Ascending aorta (tissue), 2 donors: Measurements from ENCODE around the gene PLD6. TPM values are rescaled to one million over a fixed set of nuclear protein-coding genes. Genes with fewer than 3 reads are reported as not detected.

Source experiments
- DNase-seq, 2 donors: peaks; one replicate each; pipeline ENCODE4 v3.0.0-alpha.2; 2019; ENCODE audit warnings: low spot score in 2 of 2
- H3K27ac ChIP-seq, 2 donors: fragments of 200-600 bp; sonication (generic); one replicate each; pipeline ENCODE4 v1.5.1; 2016 to 2017; ENCODE audit warnings: mild to moderate bottlenecking in 1 of 2
- H3K27me3 ChIP-seq: fragments of 200-600 bp; sonication (generic); one replicate; pipeline ENCODE4 v1.5.1; 2017
- H3K36me3 ChIP-seq, 2 donors: fragments of 200-600 bp; sonication (generic); one replicate each; pipeline ENCODE4 v1.5.1; 2016
- H3K4me1 ChIP-seq, 2 donors: fragments of 200-600 bp; sonication (generic); one replicate each; pipeline ENCODE4 v1.5.1; 2016 to 2017; ENCODE audit warnings: mild to moderate bottlenecking in 1 of 2
- H3K4me3 ChIP-seq, 2 donors: fragments of 200-600 bp; sonication (generic); one replicate each; pipeline ENCODE4 v1.5.1; 2016 to 2017; ENCODE audit warnings: mild to moderate bottlenecking in 1 of 2
- H3K9me3 ChIP-seq, 2 donors: fragments of 200-600 bp; sonication (generic); one replicate each; pipeline ENCODE4 v1.5.1; 2016
- intact Hi-C: fragments of 100-400 bp; cut with DNase I; formaldehyde crosslinking; loops from one replicate; pipeline ENCODE4 v1.15.1; 2023
- total RNA-seq: library from RNA; depleted of rRNA; stranded (reverse); fragments of >200 nt; gene quantifications from one replicate; pipeline ENCODE4 v1.1.0, GENCODE V29; 2016
- TF ChIP-seq, protein P1 (sequence below), 3 experiments: fragments of 200-600 bp in 2 of 3; fragments of 450-650 bp in 1 of 3; sonication (generic) in 2 of 3; IDR thresholded peaks; one replicate each; pipeline ENCODE4 v1.5.1; 2016 to 2019; ENCODE audit warnings: antibody characterized with exemption in 3 of 3, mild to moderate bottlenecking in 1 of 3, moderate library complexity in 1 of 3

The PLD6 gene
- total RNA-seq, 1 donor from 2014 or later, result 0.32 TPM

DNA sequence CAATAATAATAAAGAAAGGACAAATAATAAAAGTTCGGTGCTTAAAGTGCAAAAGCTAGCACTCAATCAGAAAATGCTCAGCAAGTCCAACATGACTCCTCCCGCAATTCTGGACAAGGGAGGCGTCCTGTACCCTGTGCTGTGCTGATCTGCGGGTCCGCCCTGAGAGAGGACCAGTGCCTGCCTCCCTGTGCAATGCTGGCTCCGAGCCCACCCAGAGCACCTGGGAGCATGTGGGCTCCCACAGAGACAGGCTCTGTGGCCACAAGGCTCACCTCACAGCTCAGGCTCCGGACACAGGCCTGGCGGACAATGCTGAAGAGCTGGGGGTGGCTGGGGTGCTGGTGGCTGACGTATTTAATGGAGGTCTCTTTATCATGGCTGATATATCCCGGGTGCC is 19.8 kb upstream of the PLD6 start:
- Histone ChIP-seq H3K9me3 (no peaks in the 10 kb centered on the region), H3K27me3 (no peaks in the 10 kb centered on the region), H3K4me1 (no peaks in the 10 kb centered on the region), H3K36me3 (peaks cover 96 to 100% of the 10 kb centered on the region in 2 donors), H3K27ac (no peak overlapping the region), H3K4me3 (no peak overlapping the region)
- TF ChIP-seq, protein P1, sequence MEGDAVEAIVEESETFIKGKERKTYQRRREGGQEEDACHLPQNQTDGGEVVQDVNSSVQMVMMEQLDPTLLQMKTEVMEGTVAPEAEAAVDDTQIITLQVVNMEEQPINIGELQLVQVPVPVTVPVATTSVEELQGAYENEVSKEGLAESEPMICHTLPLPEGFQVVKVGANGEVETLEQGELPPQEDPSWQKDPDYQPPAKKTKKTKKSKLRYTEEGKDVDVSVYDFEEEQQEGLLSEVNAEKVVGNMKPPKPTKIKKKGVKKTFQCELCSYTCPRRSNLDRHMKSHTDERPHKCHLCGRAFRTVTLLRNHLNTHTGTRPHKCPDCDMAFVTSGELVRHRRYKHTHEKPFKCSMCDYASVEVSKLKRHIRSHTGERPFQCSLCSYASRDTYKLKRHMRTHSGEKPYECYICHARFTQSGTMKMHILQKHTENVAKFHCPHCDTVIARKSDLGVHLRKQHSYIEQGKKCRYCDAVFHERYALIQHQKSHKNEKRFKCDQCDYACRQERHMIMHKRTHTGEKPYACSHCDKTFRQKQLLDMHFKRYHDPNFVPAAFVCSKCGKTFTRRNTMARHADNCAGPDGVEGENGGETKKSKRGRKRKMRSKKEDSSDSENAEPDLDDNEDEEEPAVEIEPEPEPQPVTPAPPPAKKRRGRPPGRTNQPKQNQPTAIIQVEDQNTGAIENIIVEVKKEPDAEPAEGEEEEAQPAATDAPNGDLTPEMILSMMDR (IDR thresholded peaks at IDR 0.05), result no peak
- intact Hi-C loops, result no loop called here
- DNase-seq, result no peak

DNA sequence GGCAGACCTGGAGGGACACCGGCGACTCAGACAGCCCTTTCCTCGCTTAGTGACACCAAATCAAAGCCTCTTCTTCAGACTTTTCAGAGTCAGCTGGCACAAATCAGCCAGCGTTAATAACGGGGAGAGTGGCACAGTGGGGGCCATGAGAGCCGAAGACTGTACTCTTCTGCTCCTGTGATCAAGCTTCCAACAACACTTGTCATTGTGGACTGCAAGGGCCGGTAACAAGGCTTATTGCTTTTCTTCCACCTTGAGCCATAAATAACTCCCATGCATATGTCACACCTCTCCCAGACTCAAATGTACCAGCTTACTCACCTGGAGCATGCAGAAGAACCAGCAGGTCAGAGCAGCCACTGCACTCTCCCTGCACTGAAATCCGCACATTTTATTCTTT is 18.0 kb upstream of the PLD6 start:
- Histone ChIP-seq H3K27ac (no peak overlapping the region), H3K9me3 (no peaks in the 10 kb centered on the region), H3K4me1 (no peaks in the 10 kb centered on the region), H3K27me3 (no peaks in the 10 kb centered on the region), H3K36me3 (peaks cover 97% of the 10 kb centered on the region in 2 donors), H3K4me3 (no peak overlapping the region)
- intact Hi-C loops, result no loop called here
- DNase-seq, result no peak
- TF ChIP-seq, protein P1 (IDR thresholded peaks at IDR 0.05), result no peak

DNA sequence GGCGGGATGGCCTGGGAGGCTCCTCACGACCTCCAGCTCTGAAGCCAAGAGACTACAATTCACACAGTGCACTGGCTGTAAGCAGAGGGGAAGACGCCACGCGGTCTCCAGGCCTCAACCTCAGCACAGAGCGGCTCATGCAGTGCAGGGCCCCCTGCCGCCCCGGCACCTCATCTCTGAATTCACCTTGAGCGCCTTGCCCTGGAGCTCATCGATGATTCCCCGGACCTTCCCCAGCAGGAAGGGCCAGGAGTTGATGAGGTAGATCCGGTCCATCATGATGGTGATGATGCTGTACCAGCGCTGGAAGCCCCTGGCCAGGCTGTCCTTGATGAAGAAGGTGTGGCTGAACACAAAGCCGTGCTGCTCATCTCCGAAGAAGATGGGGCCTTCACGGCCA is 17.6 kb upstream of the PLD6 start:
- no peaks in the 10 kb centered on the region for H3K9me3 ChIP-seq
- no peaks in the 10 kb centered on the region for H3K27me3 ChIP-seq
- TF ChIP-seq, protein P1 (IDR thresholded peaks at IDR 0.05), result no peak
- no peak overlapping the region for H3K27ac ChIP-seq
- no peaks in the 10 kb centered on the region for H3K4me1 ChIP-seq
- intact Hi-C loops, result no loop called here
- DNase-seq, result no peak
- peaks cover 97% of the 10 kb centered on the region in 2 donors for H3K36me3 ChIP-seq
- no peak overlapping the region for H3K4me3 ChIP-seq

- Histone ChIP-seq H3K4me3 (no peak overlapping the region), H3K27ac (no peak overlapping the region), H3K36me3 (peaks cover 95 to 97% of the 10 kb centered on the region in 2 donors), H3K27me3 (no peaks in the 10 kb centered on the region), H3K4me1 (no peaks in the 10 kb centered on the region), H3K9me3 (no peaks in the 10 kb centered on the region)
- DNase-seq, result no peak
- intact Hi-C loops, result no loop called here
- TF ChIP-seq, protein P1 (IDR thresholded peaks at IDR 0.05), result no peak
These were observed 15.2 kb upstream of the PLD6 start for GRCh38 chr17:17221329-17221728.

GRCh38 chr17:17220529-17220928 is 14.4 kb upstream of the PLD6 start:
- Histone ChIP-seq H3K27me3 (no peaks in the 10 kb centered on the region), H3K4me1 (no peaks in the 10 kb centered on the region), H3K36me3 (peaks cover 95 to 97% of the 10 kb centered on the region in 2 donors), H3K27ac (no peak overlapping the region), H3K4me3 (no peak overlapping the region), H3K9me3 (no peaks in the 10 kb centered on the region)
- DNase-seq, result no peak
- TF ChIP-seq, protein P1 (IDR thresholded peaks at IDR 0.05), result no peak
- intact Hi-C loops, result no loop called here

- no peaks in the 10 kb centered on the region for H3K9me3 ChIP-seq
- TF ChIP-seq, protein P1 (IDR thresholded peaks at IDR 0.05), result no peak
- H3K27me3 ChIP-seq, result no peaks in the 10 kb centered on the region
- no peak overlapping the region for H3K4me3 ChIP-seq
- H3K27ac ChIP-seq, result no peak overlapping the region
- DNase-seq, result no peak
- H3K36me3 ChIP-seq, result peaks cover 91 to 97% of the 10 kb centered on the region in 2 donors
- H3K4me1 ChIP-seq, result no peaks in the 10 kb centered on the region
- intact Hi-C loops, result no loop called here
These were observed 11.9 kb upstream of the PLD6 start for GRCh38 chr17:17217995-17218394.
